Stomach (tissue), 9 donors: ENCODE measurements around the gene MAMLD1. TPM values are rescaled to one million over a fixed set of nuclear protein-coding genes. Genes with fewer than 3 reads are reported as not detected.
A peak's percentile ranks its signal among the peaks of the same experiment; 100 is the strongest.

ENCODE experiments used
- DNase-seq, 2 donors: peaks; one replicate each; pipeline versions ENCODE4 v3.0.0 to v3.0.0-alpha.2; 2013 to 2019
- H3K27ac ChIP-seq, 5 donors: fragments of 200-600 bp in 4 of 5; sonication (generic) in 4 of 5; one replicate each; pipeline ENCODE4 v1.5.1; 2013 to 2019; ENCODE audit warnings: mild to moderate bottlenecking in 1 of 5, moderate library complexity in 1 of 5
- H3K27me3 ChIP-seq, 3 donors: fragments of 200-600 bp; sonication (generic); one replicate each; pipeline ENCODE4 v1.5.1; 2017 to 2019; ENCODE audit warnings: mixed run types in 1 of 3
- H3K36me3 ChIP-seq, 4 donors: fragments of 200-600 bp; sonication (generic); 1 replicate in 3 of 4; 2 replicates in 1 of 4; pipeline ENCODE4 v1.5.1; 2016 to 2019
- H3K4me1 ChIP-seq, 4 donors: fragments of 200-600 bp; sonication (generic); one replicate each; pipeline ENCODE4 v1.5.1; 2016 to 2019
- H3K4me3 ChIP-seq, 4 donors: fragments of 200-600 bp; sonication (generic) in 3 of 4; one replicate each; pipeline ENCODE4 v1.5.1; 2016 to 2019; ENCODE audit warnings: mild to moderate bottlenecking in 1 of 4
- H3K9me3 ChIP-seq, 4 donors: fragments of 200-600 bp; sonication (generic); one replicate each; pipeline ENCODE4 v1.5.1; 2016 to 2019
- EP300 ChIP-seq: sonication (generic); formaldehyde crosslinking; IDR thresholded peaks from one replicate; pipeline ENCODE4 v1.6.1; 2017; ENCODE audit warnings: antibody characterized with exemption
- POLR2A ChIP-seq, 4 donors: fragments of 450-650 bp; IDR thresholded peaks; one replicate each; pipeline ENCODE4 v1.6.1; 2016; ENCODE audit warnings: antibody characterized with exemption in 4 of 4, control low read depth in 2 of 4, mild to moderate bottlenecking in 1 of 4, moderate library complexity in 1 of 4
- POLR2AphosphoS5 ChIP-seq, 3 donors: sonication (generic); formaldehyde crosslinking; IDR thresholded peaks; one replicate each; pipeline ENCODE4 v1.6.1; 2016; ENCODE audit warnings: antibody characterized with exemption in 3 of 3
- WGBS, 5 donors: extraction: QIAGEN DNeasy Blood & Tissue Kit in 3 of 5; methylation state at CpG; one replicate each; pipeline versions ENCODE4 v1.1.5 to v1.1.7; 2013 to 2018; 5-methylcytosine and 5-hydroxymethylcytosine counted together
- intact Hi-C: fragments of 100-400 bp; cut with DNase I; formaldehyde crosslinking; loops from one replicate; pipeline ENCODE4 v1.15.1; 2023; ENCODE audit warnings: low total_unique reads
- polyA plus RNA-seq, 3 donors: library from polyadenylated mRNA; stranded (reverse); fragments of 200-250 nt; gene quantifications; one replicate each; pipeline ENCODE4 v1.2.3, GENCODE V29; 2013
- total RNA-seq, 5 donors: library from RNA; depleted of rRNA; stranded (reverse); fragments of >200 nt; gene quantifications; one replicate each; pipeline versions ENCODE4 v1.1.0 to v1.2.3, GENCODE V29; 2014 to 2016
- TF ChIP-seq, protein P1 (sequence below), 7 experiments: fragments of 450-650 bp in 4 of 7; fragments of 200-600 bp in 3 of 7; sonication (generic) in 3 of 7; IDR thresholded peaks; one replicate each; pipeline ENCODE4 v1.5.1; 2016 to 2019; ENCODE audit warnings: antibody characterized with exemption in 7 of 7, control low read depth in 2 of 7, mild to moderate bottlenecking in 1 of 7
- donor health status: healthy with polysubstance abuse.
- donor health status: Bipolar disorder and iron deficiency.
- donor health status: healthy.

MAMLD1 gene
- total and polyA plus RNA-seq, 8 donors = 0.73 to 6.4 (median 1.7) TPM; not detected in 1

DNA sequence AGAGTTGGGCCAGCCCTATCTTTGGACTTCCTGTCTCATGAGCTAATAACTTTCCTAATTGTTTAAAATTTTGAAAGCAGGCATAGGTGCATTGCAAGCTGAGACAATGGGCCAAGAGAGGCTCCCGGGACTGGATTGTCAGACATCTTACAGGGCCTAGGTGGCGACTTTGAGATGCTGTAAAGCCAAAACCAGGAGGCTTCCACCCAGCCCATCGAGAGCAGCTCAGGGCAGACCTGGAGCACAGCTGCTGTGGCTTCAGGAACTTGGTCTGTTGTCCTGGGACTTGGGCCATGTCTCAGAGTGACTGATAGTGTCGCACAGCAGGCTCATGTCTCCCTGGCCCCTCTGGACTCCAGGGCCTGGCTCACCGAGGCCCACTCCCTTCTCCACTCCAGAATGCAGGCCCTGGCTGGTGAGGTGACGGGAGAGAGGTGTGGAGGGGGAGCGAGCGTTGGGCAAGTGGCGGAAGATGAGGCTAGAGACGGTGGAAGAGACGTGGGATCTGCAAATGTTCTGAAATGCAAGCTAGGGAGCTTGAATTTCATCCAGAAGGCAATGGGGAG lies 181.2 kb downstream of the MAMLD1 start:
- peak in 1 of 2 donors; percentile 28 for DNase-seq
- Histone ChIP-seq H3K27me3 (no peaks in the 10 kb centered on the region), H3K9me3 (no peaks in the 10 kb centered on the region), H3K27ac (no peak overlapping the region), H3K36me3 (no peaks in the 10 kb centered on the region), H3K4me3 (no peak overlapping the region), H3K4me1 (peaks cover 0 to 24% (median 0%) of the 10 kb centered on the region in 4 donors)
- no peak for TF ChIP-seq EP300
- TF ChIP-seq, protein P1, sequence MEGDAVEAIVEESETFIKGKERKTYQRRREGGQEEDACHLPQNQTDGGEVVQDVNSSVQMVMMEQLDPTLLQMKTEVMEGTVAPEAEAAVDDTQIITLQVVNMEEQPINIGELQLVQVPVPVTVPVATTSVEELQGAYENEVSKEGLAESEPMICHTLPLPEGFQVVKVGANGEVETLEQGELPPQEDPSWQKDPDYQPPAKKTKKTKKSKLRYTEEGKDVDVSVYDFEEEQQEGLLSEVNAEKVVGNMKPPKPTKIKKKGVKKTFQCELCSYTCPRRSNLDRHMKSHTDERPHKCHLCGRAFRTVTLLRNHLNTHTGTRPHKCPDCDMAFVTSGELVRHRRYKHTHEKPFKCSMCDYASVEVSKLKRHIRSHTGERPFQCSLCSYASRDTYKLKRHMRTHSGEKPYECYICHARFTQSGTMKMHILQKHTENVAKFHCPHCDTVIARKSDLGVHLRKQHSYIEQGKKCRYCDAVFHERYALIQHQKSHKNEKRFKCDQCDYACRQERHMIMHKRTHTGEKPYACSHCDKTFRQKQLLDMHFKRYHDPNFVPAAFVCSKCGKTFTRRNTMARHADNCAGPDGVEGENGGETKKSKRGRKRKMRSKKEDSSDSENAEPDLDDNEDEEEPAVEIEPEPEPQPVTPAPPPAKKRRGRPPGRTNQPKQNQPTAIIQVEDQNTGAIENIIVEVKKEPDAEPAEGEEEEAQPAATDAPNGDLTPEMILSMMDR (IDR thresholded peaks at IDR 0.05) = no peak
- 74 to 87% (median 82%) methylated on average over 9 to 11 of the region's 11 CpGs for WGBS, 5 donors
- intact Hi-C loops = no loop called here

GRCh38 chrX:150544835-150545770 lies 182.0 kb downstream of the MAMLD1 start:
- 61 to 73% (median 65%) methylated on average over 8 of the region's 8 CpGs for WGBS, 5 donors
- intact Hi-C loops = no loop called here
- DNase-seq = no peak
- H3K9me3 ChIP-seq = no peaks in the 10 kb centered on the region
- H3K27ac ChIP-seq = no peak overlapping the region
- H3K4me3 ChIP-seq = no peak overlapping the region
- TF ChIP-seq POLR2A (IDR thresholded peaks at IDR 0.05) (no peak), POLR2AphosphoS5 (IDR thresholded peaks at IDR 0.05) (no peak), EP300 (no peak)
- TF ChIP-seq, protein P1 (IDR thresholded peaks at IDR 0.05) = no peak
- peaks cover 0 to 24% (median 0%) of the 10 kb centered on the region in 4 donors for H3K4me1 ChIP-seq
- no peaks in the 10 kb centered on the region for H3K27me3 ChIP-seq
- H3K36me3 ChIP-seq = no peaks in the 10 kb centered on the region

DNA sequence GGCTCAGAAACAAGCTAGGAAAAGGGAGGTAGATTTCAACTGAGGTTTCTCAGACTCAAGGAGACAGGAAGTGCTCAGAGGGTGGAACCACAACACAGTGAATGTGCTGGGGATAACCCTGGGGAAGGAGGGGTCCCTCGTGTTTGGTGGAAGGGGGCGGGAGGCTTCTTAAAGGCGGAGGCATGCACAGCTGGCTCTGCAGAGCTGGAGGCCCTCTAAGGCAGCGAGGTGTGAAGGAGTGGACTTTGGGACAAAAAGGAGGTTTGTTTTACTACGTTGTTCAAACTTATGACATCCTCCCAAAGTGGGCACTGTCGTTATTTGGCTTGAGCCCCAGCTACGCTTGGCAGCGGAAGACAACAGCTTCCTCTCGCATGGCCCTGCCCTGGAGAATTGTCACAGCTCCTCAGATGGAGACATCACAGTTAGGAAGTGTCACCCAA lies 183.6 kb downstream of the MAMLD1 start:
- Histone ChIP-seq H3K4me1 (peaks cover 0 to 24% (median 0%) of the 10 kb centered on the region in 4 donors), H3K27me3 (no peaks in the 10 kb centered on the region), H3K4me3 (no peak overlapping the region), H3K27ac (peak overlapping the region; percentile 35 to 77 (median 72)), H3K9me3 (no peaks in the 10 kb centered on the region), H3K36me3 (no peaks in the 10 kb centered on the region)
- intact Hi-C loops = no loop called here
- TF ChIP-seq, protein P1 (IDR thresholded peaks at IDR 0.05) = no peak
- TF ChIP-seq POLR2AphosphoS5 (IDR thresholded peaks at IDR 0.05) (no peak), EP300 (no peak), POLR2A (IDR thresholded peaks at IDR 0.05) (no peak)
- DNase-seq = peak in 1 of 2 donors; percentile 48
- WGBS, 5 donors = 62 to 70% (median 67%) methylated on average over 5 to 9 of the region's 9 CpGs

GRCh38 chrX:150547375-150548115 lies 184.4 kb downstream of the MAMLD1 start:
- DNase-seq = peak; percentile 66 to 87
- TF ChIP-seq POLR2A (IDR thresholded peaks at IDR 0.05) (no peak), EP300 (peak; percentile 13), POLR2AphosphoS5 (IDR thresholded peaks at IDR 0.05) (peak in 1 of 3 donors; percentile 9)
- TF ChIP-seq, protein P1 (IDR thresholded peaks at IDR 0.05) = no peak
- intact Hi-C loops = no loop called here
- peak overlapping the region; percentile 28 to 39 (median 34) for H3K4me3 ChIP-seq
- no peaks in the 10 kb centered on the region for H3K36me3 ChIP-seq
- WGBS, 5 donors = 9 to 40% (median 15%) methylated on average over 4 to 54 of the region's 54 CpGs
- H3K4me1 ChIP-seq = peaks cover 0 to 24% (median 0%) of the 10 kb centered on the region in 4 donors
- no peaks in the 10 kb centered on the region for H3K27me3 ChIP-seq
- peak overlapping the region; percentile 68 to 77 (median 72) for H3K27ac ChIP-seq
- H3K9me3 ChIP-seq = no peaks in the 10 kb centered on the region
